NOMO-1 (cell line): ENCODE data around the gene WNT3A.
"Not testable (repeated sequence)": the region's sequence is repeated elsewhere in the genome, so short reads cannot be mapped to it uniquely, and the experiment has no call there.

Source experiments
- DNase-seq, 2 experiments: peaks; one replicate each; lab custom pipeline; 2025; ENCODE audit not compliant: unreplicated experiment in 2 of 2; lab: John Stamatoyannopoulos, UW

WNT3A gene, protein sequence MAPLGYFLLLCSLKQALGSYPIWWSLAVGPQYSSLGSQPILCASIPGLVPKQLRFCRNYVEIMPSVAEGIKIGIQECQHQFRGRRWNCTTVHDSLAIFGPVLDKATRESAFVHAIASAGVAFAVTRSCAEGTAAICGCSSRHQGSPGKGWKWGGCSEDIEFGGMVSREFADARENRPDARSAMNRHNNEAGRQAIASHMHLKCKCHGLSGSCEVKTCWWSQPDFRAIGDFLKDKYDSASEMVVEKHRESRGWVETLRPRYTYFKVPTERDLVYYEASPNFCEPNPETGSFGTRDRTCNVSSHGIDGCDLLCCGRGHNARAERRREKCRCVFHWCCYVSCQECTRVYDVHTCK

DNA sequence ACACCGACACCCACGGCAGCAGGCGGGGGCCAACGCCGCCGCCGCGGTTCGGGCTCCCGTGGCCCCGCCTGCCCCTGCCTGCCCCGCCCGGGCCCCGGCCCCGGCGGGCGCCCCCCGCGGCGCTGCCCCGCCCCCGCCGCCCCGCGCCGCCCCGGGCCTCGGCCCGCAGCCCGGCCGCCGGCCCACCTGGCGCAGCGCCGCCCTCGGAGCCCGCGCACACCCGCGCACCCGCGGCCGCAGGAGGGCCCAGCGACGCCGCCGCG lies at the start of gene WNT3A:
Gene WNT3A, plus strand, starts transcription at position 213 of the 263 bp plus-strand sequence. CDS start 131 bp downstream, outside the sequence.
- DNase-seq, result no peak

GRCh38 chr1:227958617-227959324 lies 48.0 kb upstream of the WNT3A start:
- DNase-seq, result no peak

DNA sequence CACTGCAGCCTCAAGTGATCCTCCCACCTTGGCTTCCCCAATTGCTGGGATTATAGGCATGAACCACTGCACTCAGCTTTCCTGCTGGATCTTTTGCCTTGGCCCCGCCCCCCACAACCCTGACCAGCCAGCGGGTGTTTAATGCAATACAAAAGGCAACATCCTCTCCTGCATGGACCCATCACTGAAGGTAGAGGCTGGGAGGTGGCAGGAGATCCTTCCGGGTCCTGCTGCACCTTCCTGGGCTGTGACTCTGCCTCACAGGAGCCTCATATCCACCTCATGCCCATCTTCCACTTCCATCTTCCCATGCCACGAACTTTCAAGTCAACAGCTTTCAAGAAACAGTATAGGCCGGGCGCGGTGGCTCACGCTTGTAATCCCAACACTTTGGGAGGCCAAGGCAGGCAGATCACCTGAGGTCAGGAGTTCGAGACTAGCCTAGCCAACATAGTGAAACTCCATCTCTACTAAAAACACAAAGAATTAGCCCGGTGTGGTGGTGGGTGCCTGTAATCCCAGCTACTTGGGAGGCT lies 47.4 kb upstream of the WNT3A start:
- no peak for DNase-seq

DNA sequence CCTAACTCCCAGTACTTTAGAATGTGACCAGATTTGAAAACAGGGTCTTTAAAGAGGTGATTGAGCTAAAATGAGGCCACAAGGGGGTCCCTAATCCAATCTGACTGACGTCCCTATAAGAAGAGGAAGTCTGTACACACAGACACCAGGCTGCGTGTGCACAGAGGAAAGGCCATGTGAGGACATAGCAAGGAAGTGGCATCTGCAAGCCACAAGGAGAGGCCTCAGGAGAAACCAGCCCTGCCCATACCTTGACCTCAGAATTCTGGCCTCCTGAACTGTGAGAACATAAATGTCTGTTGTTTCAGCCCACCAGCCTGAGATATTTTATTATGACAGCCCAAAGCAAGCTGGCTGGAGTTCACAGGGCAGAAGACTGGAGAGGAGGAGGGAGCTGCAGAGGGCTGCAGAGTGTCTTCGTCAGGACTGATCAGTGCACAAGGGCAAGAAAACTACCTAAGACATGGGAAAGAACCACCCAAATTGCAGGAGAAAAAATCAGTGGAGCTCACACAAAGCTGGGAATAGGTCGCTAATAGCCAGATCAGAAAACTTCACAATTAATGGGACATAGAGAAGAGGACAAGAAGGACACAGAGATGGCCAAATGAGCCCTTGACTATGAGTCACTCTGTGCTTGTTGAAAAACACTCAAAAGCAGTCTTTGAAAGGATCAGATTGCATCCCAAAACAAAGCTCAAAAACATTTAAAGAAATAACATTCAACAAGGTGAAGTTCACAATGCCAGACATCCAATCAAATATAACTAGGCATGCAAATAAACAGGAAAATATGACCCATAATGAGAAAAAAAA lies 44.9 kb upstream of the WNT3A start:
- peak; percentile 50 to 77 for DNase-seq

GRCh38 chr1:227966733-227967132 lies 40.1 kb upstream of the WNT3A start:
- DNase-seq, result not testable (repeated sequence)

GRCh38 chr1:227967815-227968214 lies 39.0 kb upstream of the WNT3A start:
- DNase-seq, result not testable (repeated sequence)

- not testable (repeated sequence) for DNase-seq
Measured at GRCh38 chr1:227970076-227970995, 36.5 kb upstream of the WNT3A start.

DNA sequence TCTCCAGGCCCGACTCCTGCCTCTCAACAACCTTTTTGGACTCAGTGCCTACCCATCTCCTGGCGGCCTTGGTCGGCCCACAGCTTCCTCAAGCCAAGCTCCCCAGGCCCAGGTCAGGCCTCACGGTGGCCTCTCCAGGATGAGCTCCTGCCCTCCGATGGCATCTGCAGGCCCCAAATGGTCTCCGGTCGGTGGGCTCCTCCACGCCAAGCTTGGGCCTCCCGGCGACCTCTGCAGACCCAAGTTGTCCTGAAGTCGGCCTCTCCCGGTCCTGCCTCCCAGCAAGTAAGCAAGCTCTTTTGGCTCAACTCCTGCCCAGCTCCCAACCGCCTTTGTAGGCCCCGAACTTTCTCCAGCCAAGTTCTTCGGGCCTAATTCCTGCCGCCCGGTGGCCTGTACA lies 35.6 kb upstream of the WNT3A start:
- not testable (repeated sequence) for DNase-seq

- DNase-seq, result not testable (repeated sequence)
Measured at GRCh38 chr1:227971643-227972282, 35.0 kb upstream of the WNT3A start.

DNA sequence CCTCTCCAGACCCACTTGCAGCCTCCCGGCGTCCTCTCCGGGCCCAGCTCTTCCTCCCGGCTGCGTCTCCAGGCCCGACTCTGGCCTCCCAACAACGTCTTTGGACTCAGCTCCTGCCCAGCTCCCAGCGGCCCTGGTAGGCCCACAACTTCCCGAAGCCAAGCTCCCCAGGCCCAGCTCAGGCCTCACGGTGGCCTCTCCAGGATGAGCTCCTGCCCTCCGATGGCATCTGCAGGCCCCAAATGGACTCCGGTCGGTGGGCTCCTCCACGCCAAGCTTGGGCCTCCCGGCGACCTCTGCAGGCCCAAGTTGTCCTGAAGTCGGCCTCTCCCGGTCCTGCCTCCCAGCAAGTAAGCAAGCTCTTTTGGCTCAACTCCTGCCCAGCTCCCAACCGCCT lies 34.5 kb upstream of the WNT3A start:
- not testable (repeated sequence) for DNase-seq

DNA sequence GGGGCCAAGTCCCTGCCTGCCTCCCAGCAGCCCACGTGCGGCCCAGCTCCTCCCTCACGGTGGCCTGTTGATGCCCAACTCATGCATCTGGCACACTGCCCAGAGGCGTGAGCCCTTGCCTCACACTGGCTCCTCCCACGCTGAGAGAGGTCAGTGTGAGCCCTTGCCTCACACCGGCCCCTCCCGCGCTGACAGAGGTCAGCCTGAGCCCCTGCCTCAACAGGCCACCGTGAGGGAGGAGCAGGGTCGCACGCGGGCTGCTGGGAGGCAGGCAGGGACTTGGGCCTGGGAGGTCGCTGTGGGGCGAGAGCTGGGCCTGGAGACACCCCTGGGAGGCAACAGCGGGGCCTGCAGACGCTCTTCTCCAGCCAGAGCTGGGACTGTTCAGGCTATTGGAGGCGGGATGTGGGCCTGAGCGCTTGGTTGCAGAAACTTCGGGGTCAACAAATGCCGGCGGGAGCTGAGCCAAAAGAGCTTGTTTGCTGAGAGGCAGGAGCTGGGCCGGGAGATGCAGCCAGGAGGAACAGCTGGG lies 33.9 kb upstream of the WNT3A start:
- not testable (repeated sequence) for DNase-seq

- DNase-seq, result not testable (repeated sequence)
Measured at GRCh38 chr1:227973724-227974288, 33.0 kb upstream of the WNT3A start.

DNA sequence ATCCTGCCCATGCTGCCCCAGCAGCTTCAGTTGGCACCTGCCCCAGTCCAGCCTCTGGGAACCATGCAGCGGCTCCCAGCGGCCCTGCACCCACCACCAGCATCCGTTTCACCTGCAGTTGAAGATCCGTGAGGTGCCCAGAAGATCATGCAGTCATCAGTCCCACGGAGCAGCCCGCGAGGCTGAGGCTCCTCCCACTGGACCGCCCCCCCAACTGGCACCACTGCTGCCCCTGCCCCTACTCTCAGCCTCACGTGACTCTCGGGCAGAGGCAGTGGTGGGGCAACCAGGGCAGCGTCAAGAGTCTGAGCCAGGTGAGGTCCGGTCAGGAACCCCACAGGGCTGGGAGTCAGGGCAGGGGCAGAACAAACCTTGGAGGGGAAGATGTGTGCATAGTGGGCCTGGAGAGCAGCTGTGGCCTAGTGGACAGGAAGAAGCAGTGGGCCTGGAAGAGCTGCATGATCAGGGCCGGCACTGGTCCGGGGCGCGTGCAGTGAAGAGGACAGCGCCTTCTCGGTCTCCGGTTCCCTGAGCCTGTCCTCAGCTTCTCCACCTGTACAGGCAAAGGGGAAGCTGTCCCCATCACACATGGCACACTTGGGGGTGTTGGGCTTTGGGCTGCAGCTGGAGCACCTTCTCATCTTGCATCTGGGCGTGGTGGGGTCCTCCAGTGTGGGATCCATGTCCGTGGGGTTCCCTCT lies 31.1 kb upstream of the WNT3A start:
- DNase-seq, result not testable (repeated sequence)

- no peak for DNase-seq
Measured at GRCh38 chr1:227987181-227987580, 19.6 kb upstream of the WNT3A start.

DNA sequence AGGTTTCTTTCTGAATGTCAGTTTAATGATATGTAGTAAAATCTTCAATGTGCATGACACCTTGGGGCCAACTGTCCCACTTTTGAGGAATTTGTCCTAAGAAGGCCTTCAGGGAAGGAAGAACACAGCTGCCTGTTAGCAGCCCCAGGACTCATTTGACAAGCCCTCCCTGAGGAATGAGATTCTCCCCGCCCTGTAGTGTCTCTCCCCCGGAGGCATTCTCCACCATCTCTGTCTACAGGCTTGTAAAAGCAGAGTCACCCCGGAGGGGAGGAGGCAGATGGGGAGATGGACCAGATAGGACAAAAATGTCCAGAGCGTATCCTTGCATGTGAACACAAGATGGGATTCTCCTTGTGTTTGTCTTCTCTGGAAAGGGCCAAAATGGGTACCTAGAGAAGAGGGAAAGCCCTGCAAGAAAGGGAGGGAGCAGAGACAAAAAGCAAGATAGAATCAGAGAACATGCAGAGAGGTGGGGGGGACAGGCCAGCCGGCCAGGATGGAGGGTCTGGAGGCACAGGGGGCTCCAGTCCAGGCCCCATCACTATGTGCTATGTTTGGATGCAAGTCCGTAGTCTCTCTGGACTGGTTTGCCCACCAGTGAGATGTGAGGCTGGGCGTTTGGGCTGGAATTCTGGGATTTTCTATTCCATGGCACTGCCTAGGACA lies 12.0 kb upstream of the WNT3A start:
- DNase-seq, result no peak

- DNase-seq, result no peak
Measured at GRCh38 chr1:227996187-227996950, 10.4 kb upstream of the WNT3A start.

GRCh38 chr1:227998374-227999055 lies 8.3 kb upstream of the WNT3A start:
- no peak for DNase-seq
